Upper lobe of left lung (tissue), 6 donors: ENCODE results near the gene CCNJL. TPM values are rescaled to one million over a fixed set of nuclear protein-coding genes. Genes with fewer than 3 reads are reported as not detected.

Source experiments
- ATAC-seq, 2 donors: fragments of 200-7000 bp; cut with Tn5 transposase; one replicate each; pipeline ENCODE4 v1.9.1; 2022; ENCODE audit warnings: mild to moderate bottlenecking in 2 of 2, moderate library complexity in 2 of 2; ENCODE audit not compliant: low FRiP score in 2 of 2
- DNase-seq, 2 donors: peaks; one replicate each; pipeline ENCODE4 v3.0.0-alpha.2; 2019 to 2020
- H3K27ac ChIP-seq, 4 donors: fragments of 200-600 bp; sonication (generic); one replicate each; pipeline ENCODE4 v1.5.1; 2016 to 2019
- H3K27me3 ChIP-seq, 4 donors: fragments of 200-600 bp; sonication (generic); one replicate each; pipeline ENCODE4 v1.5.1; 2017 to 2019
- H3K36me3 ChIP-seq, 4 donors: fragments of 200-600 bp; sonication (generic); one replicate each; pipeline ENCODE4 v1.5.1; 2016 to 2019
- H3K4me1 ChIP-seq, 4 donors: fragments of 200-600 bp; sonication (generic); one replicate each; pipeline ENCODE4 v1.5.1; 2018 to 2019
- H3K4me3 ChIP-seq, 4 donors: fragments of 200-600 bp; sonication (generic); one replicate each; pipeline ENCODE4 v1.5.1; 2017 to 2019; ENCODE audit warnings: mild to moderate bottlenecking in 2 of 4, moderate library complexity in 1 of 4
- H3K9me3 ChIP-seq, 4 donors: fragments of 200-600 bp; sonication (generic); one replicate each; pipeline ENCODE4 v1.5.1; 2018 to 2019
- EP300 ChIP-seq, 4 donors: sonication (generic); formaldehyde crosslinking; IDR thresholded peaks; one replicate each; pipeline ENCODE4 v1.5.1; 2017; ENCODE audit warnings: antibody characterized with exemption in 4 of 4, control low read depth in 2 of 4
- POLR2A ChIP-seq, 4 donors: fragments of 450-650 bp; IDR thresholded peaks; one replicate each; pipeline ENCODE4 v1.5.1; 2016 to 2017; ENCODE audit warnings: antibody characterized with exemption in 4 of 4, mild to moderate bottlenecking in 2 of 4
- POLR2AphosphoS5 ChIP-seq, 2 donors: sonication (generic); formaldehyde crosslinking; IDR thresholded peaks; one replicate each; pipeline ENCODE4 v1.5.1; 2017; ENCODE audit warnings: antibody characterized with exemption in 2 of 2
- WGBS, 2 donors: methylation state at CpG; one replicate each; pipeline ENCODE4 v1.1.5; 2017 to 2018; 5-methylcytosine and 5-hydroxymethylcytosine counted together
- total RNA-seq, 6 donors: library from RNA; depleted of rRNA in 4 of 6; stranded (reverse); fragments of >200 nt in 4 of 6; gene quantifications; one replicate each; pipeline versions ENCODE4 v1.1.0 to v1.2.1, GENCODE V29; 2016 to 2021
- TF ChIP-seq, protein P1 (sequence below), 6 experiments: fragments of 450-650 bp in 4 of 6; fragments of 200-600 bp in 2 of 6; sonication (generic) in 2 of 6; IDR thresholded peaks; one replicate each; pipeline ENCODE4 v1.5.1; 2016 to 2019; ENCODE audit warnings: antibody characterized with exemption in 6 of 6
- donor health status: DM: no; HTN: no; CAD: no; lungs with moderate emphysema.
- donor health status: DM: no; HTN: yes; CAD: no; lungs with severe emphysema.

CCNJL gene
- total RNA-seq, 6 donors from 2014 or later, result 15.6 to 25.2 (median 21.2) TPM

DNA sequence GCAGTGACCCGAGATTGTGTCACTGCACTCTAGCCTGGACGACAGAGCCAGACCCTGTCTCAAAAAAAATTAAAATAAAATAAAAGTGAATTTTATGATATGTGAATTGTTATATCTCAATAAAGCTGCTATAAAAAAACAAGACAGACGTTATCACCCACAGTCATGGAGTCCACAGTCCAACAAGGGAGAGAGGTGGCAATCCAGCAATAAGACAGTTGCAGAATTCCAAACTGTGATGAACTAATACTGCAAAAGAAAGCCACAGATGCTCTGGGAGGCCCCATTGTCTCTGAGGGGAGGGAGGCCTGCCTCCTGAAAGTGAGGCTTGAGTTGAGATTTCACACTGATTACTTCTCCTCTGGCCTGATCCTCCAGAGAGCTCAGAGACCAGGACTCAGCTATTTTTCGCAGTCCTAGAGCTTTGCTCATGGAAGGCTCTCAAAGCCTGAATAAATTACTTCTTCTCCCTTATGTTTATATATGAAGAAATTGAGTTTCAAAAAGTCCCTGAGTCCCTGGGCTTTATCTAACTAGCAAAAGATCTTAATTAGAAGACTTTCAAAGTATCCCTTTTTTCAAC is 28.0 kb downstream of the CCNJL start:
- TF ChIP-seq, protein P1, sequence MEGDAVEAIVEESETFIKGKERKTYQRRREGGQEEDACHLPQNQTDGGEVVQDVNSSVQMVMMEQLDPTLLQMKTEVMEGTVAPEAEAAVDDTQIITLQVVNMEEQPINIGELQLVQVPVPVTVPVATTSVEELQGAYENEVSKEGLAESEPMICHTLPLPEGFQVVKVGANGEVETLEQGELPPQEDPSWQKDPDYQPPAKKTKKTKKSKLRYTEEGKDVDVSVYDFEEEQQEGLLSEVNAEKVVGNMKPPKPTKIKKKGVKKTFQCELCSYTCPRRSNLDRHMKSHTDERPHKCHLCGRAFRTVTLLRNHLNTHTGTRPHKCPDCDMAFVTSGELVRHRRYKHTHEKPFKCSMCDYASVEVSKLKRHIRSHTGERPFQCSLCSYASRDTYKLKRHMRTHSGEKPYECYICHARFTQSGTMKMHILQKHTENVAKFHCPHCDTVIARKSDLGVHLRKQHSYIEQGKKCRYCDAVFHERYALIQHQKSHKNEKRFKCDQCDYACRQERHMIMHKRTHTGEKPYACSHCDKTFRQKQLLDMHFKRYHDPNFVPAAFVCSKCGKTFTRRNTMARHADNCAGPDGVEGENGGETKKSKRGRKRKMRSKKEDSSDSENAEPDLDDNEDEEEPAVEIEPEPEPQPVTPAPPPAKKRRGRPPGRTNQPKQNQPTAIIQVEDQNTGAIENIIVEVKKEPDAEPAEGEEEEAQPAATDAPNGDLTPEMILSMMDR (IDR thresholded peaks at IDR 0.05), result no peak
- no peak for TF ChIP-seq POLR2AphosphoS5 (IDR thresholded peaks at IDR 0.05)
- no peak for TF ChIP-seq EP300 (IDR thresholded peaks at IDR 0.05)
- no peak for TF ChIP-seq POLR2A (IDR thresholded peaks at IDR 0.05)
- ATAC-seq, result no peak
- peaks cover 19 to 35% (median 28%) of the 10 kb centered on the region in 4 donors for H3K4me1 ChIP-seq

DNA sequence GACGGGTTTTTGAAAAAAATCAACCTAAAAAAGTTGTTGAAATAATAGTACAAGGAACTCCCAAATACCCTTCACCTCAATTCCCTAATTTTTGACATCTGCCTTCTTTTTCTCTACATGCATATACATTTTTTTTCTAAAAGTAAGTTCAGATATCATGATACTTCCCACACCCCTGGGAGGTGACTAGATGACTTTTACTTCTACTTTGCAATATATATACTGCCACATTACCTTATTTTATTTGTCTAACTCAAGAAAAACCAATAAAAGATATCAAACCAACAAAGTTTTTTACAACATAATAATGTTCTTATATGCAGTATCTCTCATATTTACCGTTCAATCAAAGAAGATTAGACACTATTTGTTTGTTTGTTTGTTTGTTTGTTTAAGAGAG is 31.1 kb downstream of the CCNJL start:
- ATAC-seq, result no peak

More for the DNA sequence above, 28.0 kb downstream of the CCNJL start:
- no peak for DNase-seq
- Histone ChIP-seq H3K4me3 (no peak overlapping the region), H3K36me3 (peaks cover 0 to 9% (median 2%) of the 10 kb centered on the region in 4 donors), H3K27ac (no peak overlapping the region), H3K27me3 (no peaks in the 10 kb centered on the region), H3K9me3 (no peaks in the 10 kb centered on the region)
- 91 to 92% methylated on average over 4 of the region's 4 CpGs for WGBS, 2 donors

DNA sequence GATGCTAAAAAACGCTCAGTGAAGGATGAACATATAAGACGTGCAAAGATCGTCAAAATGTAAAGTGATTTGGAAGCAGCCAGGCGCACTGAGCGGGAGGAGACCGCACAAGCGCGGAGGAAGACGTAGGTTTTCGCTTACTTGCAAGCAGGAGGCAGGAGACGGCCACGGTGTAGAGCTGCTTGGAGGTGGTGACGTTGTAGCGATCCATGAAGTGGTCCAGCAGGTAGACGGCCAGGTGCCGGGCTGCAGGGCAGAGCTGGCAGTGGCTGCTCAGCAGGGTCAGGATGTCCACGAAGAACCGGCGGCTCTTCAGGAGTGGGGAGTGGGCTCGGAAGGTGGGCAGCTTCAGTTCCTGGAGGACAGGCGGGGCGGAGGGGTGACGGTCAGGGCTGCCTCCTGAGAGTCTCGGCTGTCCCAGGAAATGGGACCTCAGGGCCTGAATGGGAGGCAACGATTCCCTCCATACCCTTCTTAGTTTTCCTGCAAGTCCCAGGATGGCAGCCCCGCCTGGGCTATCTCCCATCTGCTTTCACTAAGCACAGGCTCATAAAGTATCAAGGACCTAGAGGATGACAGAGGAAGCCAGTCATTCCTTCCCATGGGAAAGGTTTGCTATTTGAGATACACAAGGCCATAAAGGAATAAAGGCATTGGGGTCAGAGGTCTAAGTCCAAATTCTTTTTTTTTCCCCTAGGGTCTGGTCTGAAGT is 31.8 kb downstream of the CCNJL start:
- Histone ChIP-seq H3K4me3 (no peak overlapping the region), H3K27me3 (no peaks in the 10 kb centered on the region), H3K4me1 (peaks cover 0 to 4% (median 0%) of the 10 kb centered on the region in 4 donors), H3K27ac (no peak overlapping the region), H3K9me3 (no peaks in the 10 kb centered on the region), H3K36me3 (peaks cover 0 to 25% (median 2%) of the 10 kb centered on the region in 4 donors)
- 94% methylated on average over 23 to 26 of the region's 26 CpGs for WGBS, 2 donors
- TF ChIP-seq EP300 (IDR thresholded peaks at IDR 0.05) (no peak), POLR2AphosphoS5 (IDR thresholded peaks at IDR 0.05) (no peak), POLR2A (IDR thresholded peaks at IDR 0.05) (no peak)
- TF ChIP-seq, protein P1 (IDR thresholded peaks at IDR 0.05), result no peak
- DNase-seq (no peak), ATAC-seq (no peak)

More for the DNA sequence above, 31.1 kb downstream of the CCNJL start:
- no peak for DNase-seq
- Histone ChIP-seq H3K27me3 (no peaks in the 10 kb centered on the region), H3K4me1 (peaks cover 0 to 8% (median 3%) of the 10 kb centered on the region in 4 donors), H3K27ac (no peak overlapping the region), H3K9me3 (no peaks in the 10 kb centered on the region), H3K36me3 (peaks cover 0 to 25% (median 2%) of the 10 kb centered on the region in 4 donors), H3K4me3 (no peak overlapping the region)
- WGBS, 2 donors, result 87 to 91% methylated on average over 2 of the region's 2 CpGs
- TF ChIP-seq POLR2A (IDR thresholded peaks at IDR 0.05) (no peak), EP300 (IDR thresholded peaks at IDR 0.05) (no peak), POLR2AphosphoS5 (IDR thresholded peaks at IDR 0.05) (no peak)
- TF ChIP-seq, protein P1 (IDR thresholded peaks at IDR 0.05), result no peak

DNA sequence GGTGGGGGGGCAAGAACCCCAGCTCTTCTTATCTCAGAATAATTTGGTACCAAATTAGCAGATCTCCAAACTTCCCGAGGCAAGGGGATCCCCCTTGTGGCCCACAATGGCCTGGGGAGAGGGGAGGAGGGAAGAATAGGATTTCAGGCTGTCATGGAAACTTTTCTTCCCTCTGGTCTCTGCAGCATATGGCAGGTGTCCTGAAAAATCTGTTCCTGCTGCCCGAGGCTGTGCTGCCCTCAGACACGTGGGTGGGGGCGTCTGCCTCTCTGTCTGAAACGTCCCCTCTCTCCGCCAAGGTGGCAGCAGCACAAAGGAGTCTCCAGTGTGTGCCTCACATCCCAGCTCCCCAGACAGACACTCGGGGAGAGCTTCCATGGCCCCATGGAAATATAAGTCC is 34.0 kb downstream of the CCNJL start:
- H3K27me3 ChIP-seq, result no peaks in the 10 kb centered on the region
- no peak overlapping the region for H3K27ac ChIP-seq
- 69 to 81% methylated on average over 4 to 6 of the region's 7 CpGs for WGBS, 2 donors
- no peak for TF ChIP-seq POLR2A (IDR thresholded peaks at IDR 0.05)
- no peak for TF ChIP-seq POLR2AphosphoS5 (IDR thresholded peaks at IDR 0.05)
- no peaks in the 10 kb centered on the region for H3K9me3 ChIP-seq
- ATAC-seq (no peak), DNase-seq (no peak)
- no peak overlapping the region for H3K4me3 ChIP-seq
- no peaks in the 10 kb centered on the region for H3K4me1 ChIP-seq
- H3K36me3 ChIP-seq, result peaks cover 0 to 25% (median 2%) of the 10 kb centered on the region in 4 donors

DNA sequence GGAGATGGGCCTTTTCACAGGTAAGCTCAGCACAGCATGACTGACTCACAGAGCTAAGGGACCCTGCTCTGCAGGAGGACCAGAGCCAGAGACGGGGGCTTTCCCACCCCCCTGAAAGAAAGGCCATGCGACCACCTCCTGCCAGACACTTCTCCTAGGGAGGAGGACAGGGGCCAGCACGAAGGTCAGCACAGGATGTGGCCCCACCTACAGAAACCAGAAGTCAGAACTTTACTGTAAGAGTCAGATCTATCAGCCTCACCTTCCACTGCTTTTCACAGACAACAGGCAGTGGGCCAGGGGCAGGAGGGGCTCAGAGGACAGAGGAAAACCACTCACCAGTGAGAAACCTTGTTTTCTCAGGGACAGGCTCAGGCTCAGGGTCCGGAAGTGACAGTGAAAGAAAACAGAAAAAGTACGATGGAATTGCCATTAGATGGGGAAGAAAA is 37.9 kb downstream of the CCNJL start:
- DNase-seq (no peak), ATAC-seq (no peak)
- Histone ChIP-seq H3K4me3 (no peak overlapping the region), H3K36me3 (peaks cover 0 to 16% (median 1%) of the 10 kb centered on the region in 4 donors), H3K27me3 (no peaks in the 10 kb centered on the region), H3K27ac (no peak overlapping the region), H3K4me1 (peaks cover 22 to 28% (median 25%) of the 10 kb centered on the region in 4 donors), H3K9me3 (no peaks in the 10 kb centered on the region)
- 58% methylated on average over 5 of the region's 5 CpGs for WGBS, 2 donors
- no peak for TF ChIP-seq POLR2A (IDR thresholded peaks at IDR 0.05)
